HepG2 (cell line): ENCODE results near the gene CYP26A1. TPM values are rescaled to one million over a fixed set of nuclear protein-coding genes. Genes with fewer than 3 reads are reported as not detected.

Experiments used
- AHDC1 ChIP-seq: sonication (generic); formaldehyde crosslinking; IDR thresholded peaks from 2 replicates; pipeline ENCODE4 v1.5.1; 2020; ENCODE audit warnings: mild to moderate bottlenecking, missing genetic modification reagents, borderline replicate concordance
- ASH2L ChIP-seq: fragments of 300-600, 200-600 bp; sonication (generic); IDR thresholded peaks from 2 replicates; pipeline ENCODE4 v1.7.0; 2017; ENCODE audit warnings: low read depth, mild to moderate bottlenecking, moderate library complexity, mixed read lengths, low read length; ENCODE audit not compliant: insufficient read length
- ATF3 ChIP-seq: sonication (generic); formaldehyde crosslinking; IDR thresholded peaks from 2 replicates; pipeline ENCODE4 v1.4.0; 2020; ENCODE audit warnings: missing genetic modification reagents
- EED ChIP-seq: sonication (generic); formaldehyde crosslinking; IDR thresholded peaks from 2 replicates; pipeline ENCODE4 v1.5.0; 2020; ENCODE audit warnings: mild to moderate bottlenecking, missing genetic modification reagents
- IRF1 ChIP-seq: sonication (generic); formaldehyde crosslinking; IDR thresholded peaks from 2 replicates; pipeline ENCODE4 v1.4.0; 2020; ENCODE audit warnings: low read depth, mild to moderate bottlenecking, missing genetic modification reagents
- MYC ChIP-seq: sonication (generic); formaldehyde crosslinking; IDR thresholded peaks from 2 replicates; pipeline ENCODE4 v1.9.0; 2021; ENCODE audit warnings: missing genetic modification reagents, borderline replicate concordance
- NFE2L2 ChIP-seq: fragments of 150-350 bp; IDR thresholded peaks from 2 replicates; pipeline ENCODE4 v1.6.1; 2014; ENCODE audit warnings: low read length
- NRL ChIP-seq: sonication (generic); formaldehyde crosslinking; IDR thresholded peaks from 2 replicates; pipeline ENCODE4 v1.5.0; 2020; ENCODE audit warnings: missing genetic modification reagents, mild to moderate bottlenecking, moderate library complexity, borderline replicate concordance
- PHF8 ChIP-seq: sonication (generic); formaldehyde crosslinking; IDR thresholded peaks from 2 replicates; pipeline ENCODE4 v1.5.0; 2020; ENCODE audit warnings: missing genetic modification reagents
- SNAPC4 ChIP-seq: sonication (generic); formaldehyde crosslinking; IDR thresholded peaks from 2 replicates; pipeline ENCODE4 v1.4.0; 2020; ENCODE audit warnings: mild to moderate bottlenecking, missing genetic modification reagents
- TCF7L2 ChIP-seq: IDR thresholded peaks from 2 replicates; pipeline ENCODE4 v1.6.1; 2011; ENCODE audit warnings: mild to moderate bottlenecking, low read depth, low read length, moderate library complexity
- TFDP1 ChIP-seq: IDR thresholded peaks from 2 replicates; pipeline ENCODE4 v1.6.1; 2016; ENCODE audit warnings: missing compliant biosample characterization, missing genetic modification reagents, borderline replicate concordance
- ZBTB43 ChIP-seq: sonication (generic); formaldehyde crosslinking; conservative IDR thresholded peaks from 2 replicates; pipeline ENCODE4 v1.4.0; 2020; ENCODE audit warnings: missing genetic modification reagents
- ZNF747 ChIP-seq: sonication (generic); formaldehyde crosslinking; IDR thresholded peaks from 2 replicates; pipeline ENCODE4 v1.8.1; 2023; ENCODE audit warnings: missing genetic modification reagents, mild to moderate bottlenecking, borderline replicate concordance
- polyA plus RNA-seq, 8 experiments: library from polyadenylated mRNA; depleted of rRNA in 3 of 8; stranded (reverse) in 7 of 8; unstranded in 1 of 8; fragments of >200 nt; fragmentation: Illumina TruSeq in 4 of 8; extraction: Trizol in 4 of 8; gene quantifications; 2 replicates each; pipeline versions ENCODE4 v1.2.1 to v1.2.3, GENCODE V29; 2011 to 2016; ENCODE audit warnings: low read depth in 4 of 8, missing spikeins in 1 of 8, mixed read lengths in 1 of 8; ENCODE audit not compliant: insufficient read depth in 1 of 8
- total RNA-seq, 5 experiments: library from RNA; depleted of rRNA; stranded (reverse); fragments of >200 nt; fragmentation: Illumina TruSeq; extraction: Trizol; gene quantifications; 2 replicates each; pipeline ENCODE4 v1.2.3, GENCODE V29; 2016; ENCODE audit warnings: low read depth in 1 of 5

Gene CYP26A1
- total and polyA plus RNA-seq, 2 of the 13 experiments (the other 11 are each of a cell fraction or from before 2014, with no cell fraction given): 0.15 TPM; not detected in 1

GRCh38 chr10:93071674-93072224, 1.9 kb upstream of the CYP26A1 start (continued):
- TF ChIP-seq TFDP1 (CRISPR knock-in tag) (no peak), TCF7L2 (no peak), EED (no peak), AHDC1 (peak; percentile 46; the same call in 1 of the 2 replicates), ATF3 (CRISPR knock-in tag) (no peak), IRF1 (CRISPR knock-in tag) (no peak), ASH2L (peak; percentile 24), ZNF747 (no peak), SNAPC4 (CRISPR knock-in tag) (no peak), MYC (CRISPR knock-in tag) (peak; percentile 33; the same call in 1 of the 2 replicates), PHF8 (peak; percentile 32; the same call in 1 of the 2 replicates), NRL (CRISPR knock-in tag) (no peak), NFE2L2 (no peak), ZBTB43 (no peak)
